Activated CD4-positive, alpha-beta memory T cell treated with anti-CD3 and anti-CD28 coated beads for 36 hours (primary cell): ENCODE data around the gene PRDM16. TPM values are rescaled to one million over a fixed set of nuclear protein-coding genes. Genes with fewer than 3 reads are reported as not detected.

Source experiments
- CTCF ChIA-PET: fragments of 350-600 bp; sonication (Branson Sonifier 250); formaldehyde crosslinking; loops from one replicate; lab custom pipeline; 2021; ENCODE audit warnings: antibody characterized with exemption, inconsistent platforms; lab: Charles Lee
- POLR2A ChIA-PET: fragments of 350-600 bp; sonication (Branson Sonifier 250); formaldehyde crosslinking; loops from one replicate; lab custom pipeline; 2021; ENCODE audit warnings: antibody characterized with exemption; lab: Charles Lee
- DNase-seq: peaks from one replicate; pipeline ENCODE4 v3.0.0-alpha.2; 2020
- H3K27ac Mint-ChIP-seq: one replicate; pipeline ENCODE4 v1.8.0; 2021; ENCODE audit warnings: mixed read lengths
- H3K27me3 Mint-ChIP-seq: one replicate; pipeline ENCODE4 v1.8.0; 2021; ENCODE audit warnings: mixed read lengths
- H3K36me3 Mint-ChIP-seq: one replicate; pipeline ENCODE4 v1.8.0; 2021; ENCODE audit warnings: mixed read lengths
- H3K4me1 Mint-ChIP-seq: one replicate; pipeline ENCODE4 v1.8.0; 2021; ENCODE audit warnings: low read depth, mixed read lengths
- H3K4me3 Mint-ChIP-seq: one replicate; pipeline ENCODE4 v1.8.0; 2021; ENCODE audit warnings: mild to moderate bottlenecking, mixed read lengths
- H3K9me3 Mint-ChIP-seq: one replicate; pipeline ENCODE4 v1.8.0; 2021; ENCODE audit warnings: mixed read lengths
- intact Hi-C: fragments of 100-400 bp; cut with micrococcal nuclease; formaldehyde crosslinking; loops from one replicate; pipeline ENCODE4 v1.15.1; 2023
- total RNA-seq, 2 experiments: library from RNA; stranded (reverse); gene quantifications; one replicate each; pipeline ENCODE4 v1.2.3, GENCODE V29; 2021

Gene PRDM16
- total RNA-seq, 2 experiments from 2014 or later, result not detected

- peak overlapping the region; percentile 35 for H3K4me3 Mint-ChIP-seq
- intact Hi-C loops, result no loop called here
- H3K27me3 Mint-ChIP-seq, result peaks cover 23% of the 10 kb centered on the region
- no peaks in the 10 kb centered on the region for H3K9me3 Mint-ChIP-seq
- POLR2A ChIA-PET, result no interaction called here
- no peaks in the 10 kb centered on the region for H3K36me3 Mint-ChIP-seq
- DNase-seq, result no peak
- no peak overlapping the region for H3K27ac Mint-ChIP-seq
- H3K4me1 Mint-ChIP-seq, result peaks cover 3% of the 10 kb centered on the region
- CTCF ChIA-PET, result no interaction called here
Observed at GRCh38 chr1:3069491-3070308, 697 bp downstream of the PRDM16 start.

DNA sequence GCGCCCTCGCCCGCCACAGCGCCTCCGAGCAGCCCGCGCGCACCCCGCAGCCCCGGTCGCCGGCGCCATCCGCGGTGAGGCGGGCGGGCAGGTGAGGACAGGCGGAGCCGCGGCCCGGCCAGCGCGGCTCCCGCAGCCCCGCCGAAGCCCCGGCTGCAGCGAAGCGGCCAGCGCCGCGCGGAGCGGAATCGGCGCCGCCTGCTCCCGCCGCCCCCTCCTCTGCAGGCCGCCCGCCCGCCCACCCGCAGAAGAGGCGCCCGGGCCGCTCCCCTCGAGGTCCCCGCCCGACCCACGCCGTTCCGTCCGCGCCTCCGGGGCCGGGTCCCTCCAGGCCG lies 1.3 kb downstream of the PRDM16 start:
- no peaks in the 10 kb centered on the region for H3K36me3 Mint-ChIP-seq
- POLR2A ChIA-PET, result no interaction called here
- CTCF ChIA-PET, result no interaction called here
- H3K4me3 Mint-ChIP-seq, result no peak overlapping the region
- H3K27ac Mint-ChIP-seq, result no peak overlapping the region
- DNase-seq, result no peak
- peaks cover 27% of the 10 kb centered on the region for H3K27me3 Mint-ChIP-seq
- no peaks in the 10 kb centered on the region for H3K9me3 Mint-ChIP-seq
- intact Hi-C loops, result no loop called here
- peaks cover 3% of the 10 kb centered on the region for H3K4me1 Mint-ChIP-seq

DNA sequence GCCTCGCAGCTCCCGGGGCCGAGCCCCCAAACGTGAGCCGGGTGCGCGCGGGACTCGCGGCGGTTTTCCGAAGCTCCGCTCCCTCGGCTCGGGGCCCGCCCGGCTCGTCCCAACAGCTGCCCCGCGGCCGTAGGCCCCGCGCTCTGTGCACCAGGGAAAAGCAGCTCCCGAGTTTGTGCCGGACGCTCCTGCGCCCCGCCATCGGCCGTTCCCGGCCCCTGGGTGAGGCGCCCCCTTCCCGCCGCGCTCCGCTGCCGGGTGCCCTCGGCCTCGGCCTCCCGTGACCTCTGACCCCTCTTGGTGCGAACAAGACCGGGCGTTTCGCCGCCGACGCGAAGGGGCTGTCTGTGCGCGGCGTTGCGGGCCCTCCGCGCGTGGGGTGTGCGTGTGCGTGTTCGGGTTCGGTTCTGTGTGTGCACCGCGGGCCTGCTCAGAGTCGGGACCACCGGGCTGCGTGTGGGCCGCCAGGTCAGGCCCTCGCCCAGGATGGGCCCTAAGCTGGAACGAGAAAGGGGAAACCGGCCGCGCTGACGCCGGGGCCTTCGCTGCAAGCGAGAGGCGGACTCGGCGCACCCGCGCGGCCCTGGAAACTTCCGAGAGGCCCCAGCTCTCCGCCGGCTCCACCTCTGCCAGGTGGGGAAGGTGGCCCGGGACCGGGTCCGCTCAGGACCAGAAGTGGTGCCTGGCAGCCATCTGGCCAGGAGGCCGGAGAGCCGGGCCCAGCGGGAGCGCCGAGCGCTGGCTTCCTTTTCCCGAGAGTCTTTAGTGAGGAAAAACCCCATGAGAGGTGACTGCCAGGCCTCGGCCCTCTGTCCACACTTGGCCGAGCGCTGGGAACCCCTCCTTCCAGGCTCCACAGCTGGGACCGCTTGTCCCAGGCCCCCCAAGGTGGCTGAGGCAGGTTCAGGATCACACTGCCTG lies 1.9 kb downstream of the PRDM16 start:
- H3K4me3 Mint-ChIP-seq, result no peak overlapping the region
- no peaks in the 10 kb centered on the region for H3K9me3 Mint-ChIP-seq
- DNase-seq, result no peak
- H3K27ac Mint-ChIP-seq, result no peak overlapping the region
- no peaks in the 10 kb centered on the region for H3K36me3 Mint-ChIP-seq
- H3K4me1 Mint-ChIP-seq, result peaks cover 3% of the 10 kb centered on the region
- CTCF ChIA-PET, result no interaction called here
- H3K27me3 Mint-ChIP-seq, result peaks cover 28% of the 10 kb centered on the region
- intact Hi-C loops, result no loop called here
- POLR2A ChIA-PET, result no interaction called here

- ChIA-PET CTCF (no interaction called here), POLR2A (no interaction called here)
- H3K36me3 Mint-ChIP-seq, result no peaks in the 10 kb centered on the region
- intact Hi-C loops, result no loop called here
- peaks cover 29% of the 10 kb centered on the region for H3K27me3 Mint-ChIP-seq
- DNase-seq, result no peak
- no peaks in the 10 kb centered on the region for H3K9me3 Mint-ChIP-seq
- no peak overlapping the region for H3K4me3 Mint-ChIP-seq
- H3K27ac Mint-ChIP-seq, result no peak overlapping the region
- peaks cover 3% of the 10 kb centered on the region for H3K4me1 Mint-ChIP-seq
Observed at GRCh38 chr1:3071565-3072390, 2.8 kb downstream of the PRDM16 start.

DNA sequence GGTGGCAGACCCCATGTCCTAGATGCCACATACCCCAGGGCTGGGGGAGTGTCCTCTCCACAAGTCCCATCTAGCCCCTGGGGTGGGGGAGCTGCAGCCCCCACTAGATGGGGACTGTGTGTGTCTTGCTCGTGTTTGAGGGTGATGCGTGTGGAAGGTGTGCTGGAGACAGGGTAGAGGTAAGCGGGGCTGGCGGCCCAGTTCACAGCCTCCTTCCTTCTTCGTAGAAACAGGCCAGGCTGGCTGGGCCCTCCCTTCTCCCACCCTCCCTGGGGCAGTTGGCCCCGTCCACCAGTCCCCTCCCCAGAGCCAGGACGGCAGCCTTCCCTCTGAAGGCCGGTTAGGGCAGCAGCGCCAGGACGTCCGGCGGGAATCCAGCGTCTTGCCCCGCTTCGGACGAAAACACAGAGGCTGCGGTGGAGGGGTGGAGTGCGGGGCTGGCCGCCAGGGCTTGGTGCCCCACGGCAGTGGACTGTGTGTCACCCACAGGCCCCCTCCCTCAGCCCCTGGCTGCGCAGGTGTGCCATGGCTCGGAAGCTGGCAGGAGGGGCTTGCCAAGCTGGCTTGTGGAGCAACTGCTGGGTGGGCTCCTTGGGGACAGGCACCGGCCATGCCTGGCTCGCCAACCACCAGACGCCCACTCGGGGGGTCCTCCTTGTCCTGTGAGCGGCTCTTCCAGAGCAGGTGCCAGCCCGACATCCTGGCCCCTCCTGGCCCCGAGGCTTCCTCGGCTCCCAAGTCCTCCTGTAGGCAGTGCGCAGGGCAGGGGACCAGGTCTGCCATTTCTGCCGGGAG lies 3.6 kb downstream of the PRDM16 start:
- ChIA-PET CTCF (no interaction called here), POLR2A (no interaction called here)
- no peak for DNase-seq
- H3K4me1 Mint-ChIP-seq, result peaks cover 3% of the 10 kb centered on the region
- H3K27ac Mint-ChIP-seq, result no peak overlapping the region
- H3K27me3 Mint-ChIP-seq, result peaks cover 29% of the 10 kb centered on the region
- H3K9me3 Mint-ChIP-seq, result no peaks in the 10 kb centered on the region
- H3K36me3 Mint-ChIP-seq, result no peaks in the 10 kb centered on the region
- intact Hi-C loops, result no loop called here
- H3K4me3 Mint-ChIP-seq, result no peak overlapping the region

- Mint-ChIP-seq H3K9me3 (no peaks in the 10 kb centered on the region), H3K27me3 (peaks cover 31% of the 10 kb centered on the region), H3K27ac (no peak overlapping the region), H3K36me3 (no peaks in the 10 kb centered on the region), H3K4me3 (no peak overlapping the region), H3K4me1 (peaks cover 3% of the 10 kb centered on the region)
- POLR2A ChIA-PET, result no interaction called here
- intact Hi-C loops, result no loop called here
- DNase-seq, result no peak
- CTCF ChIA-PET, result no interaction called here
Observed at GRCh38 chr1:3073186-3073488, 4.1 kb downstream of the PRDM16 start.

DNA sequence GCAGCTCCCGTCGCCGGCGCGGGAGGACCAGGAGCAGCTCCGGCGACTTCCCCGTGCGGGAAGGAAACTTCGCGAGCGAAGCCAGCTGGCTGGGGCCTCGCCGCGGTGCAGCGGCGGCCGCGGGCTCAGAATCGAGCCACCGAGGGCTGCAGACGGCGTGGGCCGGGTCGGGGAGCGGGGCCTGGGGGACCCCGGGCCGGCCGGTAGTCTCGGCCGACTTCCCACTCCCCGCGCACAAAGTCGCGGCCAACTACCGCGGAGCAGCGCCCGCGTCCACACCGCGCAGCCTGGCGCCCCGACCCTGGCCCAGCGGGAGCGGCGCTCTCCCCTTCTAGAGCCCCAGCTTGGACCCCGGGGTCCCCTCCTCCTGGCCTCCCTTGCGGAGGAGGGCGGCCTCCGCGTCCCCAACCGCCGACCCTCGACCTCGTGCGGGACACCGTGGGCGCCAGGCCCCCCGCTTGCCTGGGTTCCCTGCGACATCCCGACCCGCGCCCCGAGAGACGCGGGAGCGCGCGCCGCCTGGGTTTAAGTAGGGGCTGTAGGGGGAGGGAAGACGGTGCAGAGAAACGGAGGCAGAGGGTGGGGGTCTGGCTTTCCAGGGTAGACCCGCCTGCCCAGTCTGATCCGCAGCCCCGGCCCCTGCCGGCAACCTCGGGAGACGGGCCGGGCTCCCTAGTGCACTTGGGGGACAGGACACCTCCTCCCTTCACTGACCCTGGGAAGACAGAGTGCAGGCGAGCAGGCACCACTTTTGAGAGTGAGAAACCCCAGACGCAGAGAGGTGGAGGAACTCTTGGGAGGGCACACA lies 4.7 kb downstream of the PRDM16 start:
- CTCF ChIA-PET, result no interaction called here
- H3K27me3 Mint-ChIP-seq, result peaks cover 31% of the 10 kb centered on the region

GRCh38 chr1:3074297-3074741 lies 5.3 kb downstream of the PRDM16 start:
- ChIA-PET CTCF (no interaction called here), POLR2A (no interaction called here)
- no peaks in the 10 kb centered on the region for H3K36me3 Mint-ChIP-seq
- intact Hi-C loops, result no loop called here
- no peaks in the 10 kb centered on the region for H3K9me3 Mint-ChIP-seq
- H3K27ac Mint-ChIP-seq, result no peak overlapping the region
- no peak overlapping the region for H3K4me3 Mint-ChIP-seq
- no peak for DNase-seq
- H3K4me1 Mint-ChIP-seq, result peaks cover 4% of the 10 kb centered on the region
- peaks cover 33% of the 10 kb centered on the region for H3K27me3 Mint-ChIP-seq

More for the DNA sequence above, 4.7 kb downstream of the PRDM16 start:
- H3K27ac Mint-ChIP-seq, result no peak overlapping the region
- POLR2A ChIA-PET, result no interaction called here
- H3K4me3 Mint-ChIP-seq, result no peak overlapping the region
- peaks cover 6% of the 10 kb centered on the region for H3K4me1 Mint-ChIP-seq
- DNase-seq, result no peak
- no peaks in the 10 kb centered on the region for H3K36me3 Mint-ChIP-seq
- no peaks in the 10 kb centered on the region for H3K9me3 Mint-ChIP-seq
- intact Hi-C loops, result no loop called here

GRCh38 chr1:3074800-3075199 lies 5.8 kb downstream of the PRDM16 start:
- intact Hi-C loops, result no loop called here
- no peak for DNase-seq
- ChIA-PET CTCF (no interaction called here), POLR2A (no interaction called here)
- H3K4me1 Mint-ChIP-seq, result peaks cover 4% of the 10 kb centered on the region
- H3K27me3 Mint-ChIP-seq, result peaks cover 33% of the 10 kb centered on the region
- H3K4me3 Mint-ChIP-seq, result no peak overlapping the region
- H3K9me3 Mint-ChIP-seq, result no peaks in the 10 kb centered on the region
- no peaks in the 10 kb centered on the region for H3K36me3 Mint-ChIP-seq
- no peak overlapping the region for H3K27ac Mint-ChIP-seq

- Mint-ChIP-seq H3K27me3 (peaks cover 33% of the 10 kb centered on the region), H3K4me3 (no peak overlapping the region), H3K9me3 (no peaks in the 10 kb centered on the region), H3K27ac (no peak overlapping the region), H3K36me3 (no peaks in the 10 kb centered on the region), H3K4me1 (peaks cover 4% of the 10 kb centered on the region)
- no peak for DNase-seq
- intact Hi-C loops, result no loop called here
- CTCF ChIA-PET, result no interaction called here
- POLR2A ChIA-PET, result no interaction called here
Observed at GRCh38 chr1:3075666-3076362, 6.8 kb downstream of the PRDM16 start.

- intact Hi-C loops, result no loop called here
- H3K27me3 Mint-ChIP-seq, result peaks cover 32% of the 10 kb centered on the region
- no peak overlapping the region for H3K27ac Mint-ChIP-seq
- peaks cover 4% of the 10 kb centered on the region for H3K4me1 Mint-ChIP-seq
- ChIA-PET CTCF (no interaction called here), POLR2A (no interaction called here)
- no peaks in the 10 kb centered on the region for H3K9me3 Mint-ChIP-seq
- H3K4me3 Mint-ChIP-seq, result no peak overlapping the region
- H3K36me3 Mint-ChIP-seq, result no peaks in the 10 kb centered on the region
- no peak for DNase-seq
Observed at GRCh38 chr1:3076363-3076740, 7.3 kb downstream of the PRDM16 start.
